MM.1S (cell line): ENCODE measurements around the gene KCNJ16.

ENCODE experiments used
- DNase-seq: peaks from one replicate; pipeline ENCODE4 v3.0.0-alpha.2; 2015
- H2AFZ ChIP-seq: fragments of 300-600 bp; sonication (generic); 2 replicates; pipeline ENCODE4 v1.6.0; 2016; ENCODE audit warnings: antibody characterized with exemption, low read length
- H3F3A ChIP-seq: fragments of 300-600 bp; sonication (generic); 2 replicates; pipeline ENCODE4 v1.6.1; 2016; ENCODE audit warnings: mild to moderate bottlenecking, antibody characterized with exemption, low read length, moderate library complexity, mixed read lengths; ENCODE audit not compliant: insufficient read depth
- H3K27ac ChIP-seq: fragments of 300-600 bp; sonication (generic); 2 replicates; pipeline ENCODE4 v1.5.1; 2016; ENCODE audit warnings: mild to moderate bottlenecking, low read length
- H3K27me3 ChIP-seq: fragments of 300-600 bp; sonication (generic); replicated peaks from 2 replicates; pipeline ENCODE4 v1.6.0; 2016; ENCODE audit warnings: low read length; ENCODE audit not compliant: insufficient read depth
- H3K36me3 ChIP-seq: fragments of 300-600 bp; sonication (generic); replicated peaks from 2 replicates; pipeline ENCODE4 v1.6.1; 2016; ENCODE audit warnings: mild to moderate bottlenecking, low read length, mixed read lengths; ENCODE audit not compliant: insufficient read depth
- H3K4me1 ChIP-seq: fragments of 300-600 bp; sonication (generic); 2 replicates; pipeline ENCODE4 v1.6.1; 2016; ENCODE audit warnings: low read length, mixed read lengths
- H3K4me2 ChIP-seq: fragments of 300-600 bp; sonication (generic); 2 replicates; pipeline ENCODE4 v1.6.0; 2016; ENCODE audit warnings: low read depth, low read length
- H3K4me3 ChIP-seq: fragments of 300-600 bp; sonication (generic); 2 replicates; pipeline ENCODE4 v1.5.1; 2016; ENCODE audit warnings: low read length, mixed read lengths
- H3K79me2 ChIP-seq: fragments of 300-600 bp; sonication (generic); 2 replicates; pipeline ENCODE4 v1.6.1; 2016; ENCODE audit warnings: mixed run types, low read length, mixed read lengths
- H3K9ac ChIP-seq: fragments of 300-600 bp; sonication (generic); 2 replicates; pipeline ENCODE4 v1.6.1; 2016; ENCODE audit warnings: low read length, mixed read lengths
- H3K9me2 ChIP-seq: fragments of 300-600 bp; sonication (generic); replicated peaks from 2 replicates; pipeline ENCODE4 v1.6.1; 2016; ENCODE audit warnings: mild to moderate bottlenecking, low read length, mixed read lengths; ENCODE audit not compliant: insufficient read depth
- H3K9me3 ChIP-seq: fragments of 300-600 bp; sonication (generic); replicated peaks from 2 replicates; pipeline ENCODE4 v1.6.1; 2016; ENCODE audit warnings: mild to moderate bottlenecking, low read length, mixed read lengths; ENCODE audit not compliant: insufficient read depth
- H4K20me1 ChIP-seq: fragments of 300-600 bp; sonication (generic); 2 replicates; pipeline ENCODE4 v1.6.1; 2016; ENCODE audit warnings: mild to moderate bottlenecking, low read length, moderate library complexity, mixed read lengths; ENCODE audit not compliant: insufficient read depth
- CTCF ChIP-seq: fragments of 300-600 bp; sonication (generic); IDR thresholded peaks from 2 replicates; pipeline ENCODE4 v1.5.1; 2016; ENCODE audit warnings: antibody characterized with exemption, low read length, mixed read lengths
- EZH2 ChIP-seq: fragments of 300-600 bp; sonication (generic); optimal IDR thresholded peaks from 2 replicates; pipeline ENCODE3; 2017; ENCODE audit warnings: low read depth, mild to moderate bottlenecking, antibody characterized with exemption, low read length, mixed read lengths
- EZH2phosphoT487 ChIP-seq: fragments of 300-600 bp; sonication (generic); IDR thresholded peaks from 2 replicates; pipeline ENCODE4 v1.6.1; 2018; ENCODE audit warnings: antibody characterized with exemption, low read length

Gene KCNJ16

GRCh38 chr17:70034158-70034557 lies 40.9 kb upstream of the KCNJ16 start:
- H2AFZ ChIP-seq: no peak overlapping the region
- H3K4me1 ChIP-seq: no peaks in the 10 kb centered on the region
- H3K9me3 ChIP-seq: no peaks in the 10 kb centered on the region
- no peak overlapping the region for H3K27ac ChIP-seq
- no peaks in the 10 kb centered on the region for H4K20me1 ChIP-seq
- TF ChIP-seq CTCF: no peak
- no peak for TF ChIP-seq EZH2phosphoT487
- no peak for TF ChIP-seq EZH2
- no peak for DNase-seq
- H3F3A ChIP-seq: no peaks in the 10 kb centered on the region
- H3K36me3 ChIP-seq: no peaks in the 10 kb centered on the region
- H3K4me3 ChIP-seq: no peak overlapping the region
- H3K9me2 ChIP-seq: no peaks in the 10 kb centered on the region
- H3K27me3 ChIP-seq: no peaks in the 10 kb centered on the region
- no peaks in the 10 kb centered on the region for H3K79me2 ChIP-seq
- H3K9ac ChIP-seq: no peak overlapping the region
- H3K4me2 ChIP-seq: no peak overlapping the region

DNA sequence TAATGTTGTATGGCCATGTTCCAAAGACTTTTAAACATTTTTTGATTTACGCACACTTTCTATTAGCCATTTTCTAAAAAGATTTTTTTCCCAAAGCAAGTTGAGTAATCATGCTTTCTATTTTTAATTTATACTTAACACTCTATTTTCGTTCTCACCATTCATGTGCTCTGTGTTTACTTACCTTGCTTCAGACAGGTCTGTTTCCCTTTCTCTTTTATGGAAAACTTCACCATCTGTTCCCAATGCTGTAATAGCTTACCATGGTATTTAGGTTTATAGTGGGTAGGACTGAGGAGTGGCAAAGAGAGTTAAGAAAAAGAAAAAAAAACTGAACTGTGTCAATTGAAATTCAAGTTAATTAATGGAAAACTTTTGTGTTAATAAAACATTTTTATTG lies 37.5 kb upstream of the KCNJ16 start:
- Histone ChIP-seq H4K20me1 (no peaks in the 10 kb centered on the region), H2AFZ (no peak overlapping the region), H3K9me3 (no peaks in the 10 kb centered on the region), H3K27me3 (no peaks in the 10 kb centered on the region), H3K4me3 (no peak overlapping the region), H3K27ac (no peak overlapping the region), H3K9me2 (no peaks in the 10 kb centered on the region), H3K4me2 (no peak overlapping the region), H3K36me3 (no peaks in the 10 kb centered on the region), H3K9ac (no peak overlapping the region), H3K79me2 (no peaks in the 10 kb centered on the region), H3K4me1 (no peaks in the 10 kb centered on the region), H3F3A (no peaks in the 10 kb centered on the region)
- no peak for TF ChIP-seq EZH2phosphoT487
- TF ChIP-seq EZH2: no peak
- TF ChIP-seq CTCF: no peak
- DNase-seq: no peak

- no peaks in the 10 kb centered on the region for H4K20me1 ChIP-seq
- H3F3A ChIP-seq: no peaks in the 10 kb centered on the region
- H3K27ac ChIP-seq: no peak overlapping the region
- H3K79me2 ChIP-seq: no peaks in the 10 kb centered on the region
- no peaks in the 10 kb centered on the region for H3K9me3 ChIP-seq
- no peak overlapping the region for H3K4me2 ChIP-seq
- H3K9me2 ChIP-seq: no peaks in the 10 kb centered on the region
- no peak for TF ChIP-seq EZH2
- TF ChIP-seq EZH2phosphoT487: no peak
- no peak for TF ChIP-seq CTCF
- no peak overlapping the region for H2AFZ ChIP-seq
- no peaks in the 10 kb centered on the region for H3K27me3 ChIP-seq
- no peaks in the 10 kb centered on the region for H3K36me3 ChIP-seq
- no peaks in the 10 kb centered on the region for H3K4me1 ChIP-seq
- H3K9ac ChIP-seq: no peak overlapping the region
- DNase-seq: no peak
- no peak overlapping the region for H3K4me3 ChIP-seq
Measured at GRCh38 chr17:70040336-70040735, 34.7 kb upstream of the KCNJ16 start.
